Measurements from ENCODE around the gene ENC1.

DNA sequence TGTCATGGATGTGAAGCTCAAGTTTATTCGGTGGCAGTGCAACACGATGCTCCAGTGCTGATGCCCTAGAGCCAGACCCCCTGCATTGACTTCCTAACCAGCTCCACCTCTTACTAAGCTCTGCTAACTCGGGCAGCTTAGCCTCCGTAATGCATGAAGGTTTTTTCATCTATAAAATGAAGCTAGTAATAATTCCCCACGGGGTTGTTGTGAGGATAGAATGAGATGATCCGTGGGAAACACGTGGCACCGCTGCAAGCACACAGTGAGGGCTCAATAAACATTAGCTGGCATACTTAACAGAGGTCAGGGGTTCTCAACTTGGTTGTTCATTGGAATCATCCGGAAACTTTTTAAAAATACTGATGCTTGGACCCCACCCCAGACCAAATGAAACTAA lies 6.8 kb downstream of the ENC1 start:
- TF ChIP-seq CTCF (IDR thresholded peaks at IDR 0.05; ENCODE audit: poor library complexity), result no peak
- no peak for TF ChIP-seq EZH2 (IDR thresholded peaks at IDR 0.05; ENCODE audit: borderline replicate concordance)

All from hepatocyte (in vitro differentiated cells).